ENCODE data around the gene GPATCH2. TPM values are rescaled to one million over a fixed set of nuclear protein-coding genes. Genes with fewer than 3 reads are reported as not detected.

Gene GPATCH2
- total and polyA plus RNA-seq, 11 donors: 2.3 to 8.5 (median 7.5) TPM

DNA sequence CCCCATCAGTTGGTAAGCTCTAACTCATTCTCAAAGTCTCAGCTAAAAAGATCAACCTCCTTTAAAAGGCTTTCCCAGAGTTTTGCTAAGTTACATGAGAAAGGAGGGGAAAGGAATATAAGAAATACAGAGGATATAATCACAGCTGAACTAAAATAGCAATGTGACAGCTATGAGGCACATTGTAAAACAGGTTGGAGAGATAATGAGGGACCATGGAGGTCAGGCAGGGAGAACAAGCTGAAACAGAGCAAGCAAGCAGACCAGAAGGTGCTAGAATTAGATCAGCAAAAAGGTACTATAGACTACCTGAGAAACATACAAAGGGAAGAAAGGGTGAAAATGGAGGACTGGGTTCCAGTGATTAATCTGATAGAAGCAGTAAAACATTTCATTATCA is 28.5 kb downstream of the GPATCH2 start:
- intact Hi-C loops (cut with DNase I): no loop called here
- DNase-seq (no peak), ATAC-seq (peak in 3 of 4 donors; percentile 51 to 71 (median 61))
- Histone ChIP-seq H3K9me3 (no peaks in the 10 kb centered on the region), H3K27ac (no peak overlapping the region), H3K27me3 (no peaks in the 10 kb centered on the region), H3K4me3 (no peak overlapping the region), H3K36me3 (peaks cover 0 to 12% (median 5%) of the 10 kb centered on the region in 9 donors), H3K4me1 (peaks cover 0 to 3% (median 0%) of the 10 kb centered on the region in 12 donors)
- TF ChIP-seq POLR2A (IDR thresholded peaks at IDR 0.05): no peak
- TF ChIP-seq, protein P1, sequence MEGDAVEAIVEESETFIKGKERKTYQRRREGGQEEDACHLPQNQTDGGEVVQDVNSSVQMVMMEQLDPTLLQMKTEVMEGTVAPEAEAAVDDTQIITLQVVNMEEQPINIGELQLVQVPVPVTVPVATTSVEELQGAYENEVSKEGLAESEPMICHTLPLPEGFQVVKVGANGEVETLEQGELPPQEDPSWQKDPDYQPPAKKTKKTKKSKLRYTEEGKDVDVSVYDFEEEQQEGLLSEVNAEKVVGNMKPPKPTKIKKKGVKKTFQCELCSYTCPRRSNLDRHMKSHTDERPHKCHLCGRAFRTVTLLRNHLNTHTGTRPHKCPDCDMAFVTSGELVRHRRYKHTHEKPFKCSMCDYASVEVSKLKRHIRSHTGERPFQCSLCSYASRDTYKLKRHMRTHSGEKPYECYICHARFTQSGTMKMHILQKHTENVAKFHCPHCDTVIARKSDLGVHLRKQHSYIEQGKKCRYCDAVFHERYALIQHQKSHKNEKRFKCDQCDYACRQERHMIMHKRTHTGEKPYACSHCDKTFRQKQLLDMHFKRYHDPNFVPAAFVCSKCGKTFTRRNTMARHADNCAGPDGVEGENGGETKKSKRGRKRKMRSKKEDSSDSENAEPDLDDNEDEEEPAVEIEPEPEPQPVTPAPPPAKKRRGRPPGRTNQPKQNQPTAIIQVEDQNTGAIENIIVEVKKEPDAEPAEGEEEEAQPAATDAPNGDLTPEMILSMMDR (IDR thresholded peaks at IDR 0.05): no peak

DNA sequence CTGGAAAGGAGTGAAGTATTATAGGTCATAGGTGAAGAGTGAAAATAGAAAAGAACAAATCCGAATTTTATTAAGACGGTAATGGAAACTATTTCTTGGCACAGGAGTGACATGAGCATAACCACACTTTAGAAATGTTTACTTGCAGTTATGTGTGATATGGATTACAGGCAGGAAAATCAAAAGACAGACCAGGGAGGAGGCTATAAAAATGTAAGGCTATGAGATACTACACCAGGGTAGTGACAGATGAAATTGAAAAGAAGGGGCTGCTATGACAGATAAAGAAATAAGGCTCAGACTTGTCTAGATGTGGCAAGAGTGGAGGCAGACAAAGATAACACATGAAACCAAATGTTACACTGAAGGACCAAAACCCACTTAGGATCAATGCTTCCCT is 31.7 kb downstream of the GPATCH2 start:
- TF ChIP-seq, protein P1 (IDR thresholded peaks at IDR 0.05): no peak
- no peak for TF ChIP-seq POLR2A (IDR thresholded peaks at IDR 0.05)
- H3K9me3 ChIP-seq: no peaks in the 10 kb centered on the region
- no peak overlapping the region for H3K27ac ChIP-seq
- WGBS, 4 donors: 33 to 38% (median 35%) methylated on average over 2 of the region's 2 CpGs
- no peak for DNase-seq
- peaks cover 0 to 3% (median 0%) of the 10 kb centered on the region in 12 donors for H3K4me1 ChIP-seq
- H3K4me3 ChIP-seq: no peak overlapping the region
- no peaks in the 10 kb centered on the region for H3K27me3 ChIP-seq
- ATAC-seq: no peak
- intact Hi-C loops (cut with DNase I): no loop called here
- peaks cover 0 to 10% (median 0%) of the 10 kb centered on the region in 9 donors for H3K36me3 ChIP-seq

DNA sequence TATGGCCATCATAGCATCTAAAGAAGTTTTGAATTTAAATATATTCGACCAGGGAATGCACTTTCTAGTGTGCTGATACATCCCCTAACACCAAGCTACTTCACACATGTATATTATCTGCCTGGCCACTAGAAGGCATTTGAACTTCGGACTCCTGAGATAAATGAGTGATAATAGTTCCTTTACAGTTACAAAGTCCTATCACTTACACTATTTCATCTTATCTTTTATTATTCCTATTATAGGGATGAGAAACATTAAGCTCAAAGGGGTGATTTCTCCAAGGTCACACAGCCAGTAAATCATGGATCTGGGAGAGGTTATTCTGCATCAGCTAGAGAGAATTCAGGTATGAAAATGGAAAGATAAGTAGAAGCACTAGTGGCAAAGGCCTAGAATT is 40.3 kb downstream of the GPATCH2 start:
- H3K27me3 ChIP-seq: no peaks in the 10 kb centered on the region
- intact Hi-C loops (cut with DNase I): no loop called here
- WGBS, 4 donors: 68 to 77% (median 72%) methylated on average over 2 of the region's 2 CpGs
- DNase-seq (no peak), ATAC-seq (no peak)
- no peaks in the 10 kb centered on the region for H3K9me3 ChIP-seq
- no peaks in the 10 kb centered on the region for H3K4me1 ChIP-seq
- peaks cover 0 to 8% (median 2%) of the 10 kb centered on the region in 9 donors for H3K36me3 ChIP-seq
- no peak overlapping the region for H3K4me3 ChIP-seq
- TF ChIP-seq, protein P1 (IDR thresholded peaks at IDR 0.05): no peak
- no peak for TF ChIP-seq POLR2A (IDR thresholded peaks at IDR 0.05)
- no peak overlapping the region for H3K27ac ChIP-seq

DNA sequence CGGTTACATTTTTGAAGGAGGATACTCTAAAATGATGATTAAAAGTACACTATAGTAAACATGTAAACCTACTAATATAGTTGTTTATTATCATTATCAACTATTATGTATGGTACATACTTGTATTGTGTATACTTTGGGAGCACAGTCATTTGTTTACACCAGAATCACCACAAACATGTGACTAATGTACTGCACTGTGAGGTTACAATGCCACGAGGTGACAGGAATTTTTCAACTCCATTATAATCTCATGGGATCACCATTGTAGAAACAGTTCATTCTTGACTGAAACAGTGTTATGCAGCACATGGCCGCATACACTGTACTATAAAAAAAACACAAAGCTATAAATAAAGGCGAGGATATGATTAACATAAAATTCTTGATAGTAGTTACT is 44.3 kb downstream of the GPATCH2 start:
- intact Hi-C loops (cut with DNase I): no loop called here
- H3K4me3 ChIP-seq: no peak overlapping the region
- peaks cover 0 to 20% (median 4%) of the 10 kb centered on the region in 9 donors for H3K36me3 ChIP-seq
- H3K4me1 ChIP-seq: no peaks in the 10 kb centered on the region
- no peak for DNase-seq
- H3K27me3 ChIP-seq: no peaks in the 10 kb centered on the region
- H3K27ac ChIP-seq: no peak overlapping the region
- 57 to 75% (median 63%) methylated on average over 4 of the region's 4 CpGs for WGBS, 4 donors
- no peak for ATAC-seq
- H3K9me3 ChIP-seq: no peaks in the 10 kb centered on the region
- TF ChIP-seq, protein P1 (IDR thresholded peaks at IDR 0.05): no peak
- TF ChIP-seq POLR2A (IDR thresholded peaks at IDR 0.05): no peak

Data from heart left ventricle (tissue), 16 donors.